ENCODE results near the gene BEND6. TPM values are rescaled to one million over a fixed set of nuclear protein-coding genes. Genes with fewer than 3 reads are reported as not detected.

BEND6 gene
- total RNA-seq, 1 donor from 2014 or later: 0.90 TPM

DNA sequence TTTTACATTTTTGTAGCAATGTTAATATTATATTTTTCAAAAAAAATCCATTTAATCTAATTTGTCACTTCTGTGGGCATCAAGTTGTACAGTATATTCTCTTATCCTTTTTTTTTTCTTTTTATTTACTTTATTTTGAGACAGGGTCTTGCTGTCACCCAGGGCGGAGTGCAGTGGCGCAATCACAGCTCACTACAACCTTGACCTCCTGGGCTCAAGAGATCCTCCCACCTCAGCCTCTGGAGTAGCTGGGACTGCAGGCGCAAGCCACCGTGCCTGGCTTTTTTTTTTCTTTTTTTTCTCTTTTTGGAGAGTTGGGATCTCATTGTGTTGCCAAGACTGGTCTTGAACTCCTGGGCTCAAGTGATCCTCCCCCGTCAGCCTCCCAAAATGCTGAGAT, 14.4 kb upstream of the BEND6 start:
- DNase-seq (ENCODE audit: low spot score): no peak

DNA sequence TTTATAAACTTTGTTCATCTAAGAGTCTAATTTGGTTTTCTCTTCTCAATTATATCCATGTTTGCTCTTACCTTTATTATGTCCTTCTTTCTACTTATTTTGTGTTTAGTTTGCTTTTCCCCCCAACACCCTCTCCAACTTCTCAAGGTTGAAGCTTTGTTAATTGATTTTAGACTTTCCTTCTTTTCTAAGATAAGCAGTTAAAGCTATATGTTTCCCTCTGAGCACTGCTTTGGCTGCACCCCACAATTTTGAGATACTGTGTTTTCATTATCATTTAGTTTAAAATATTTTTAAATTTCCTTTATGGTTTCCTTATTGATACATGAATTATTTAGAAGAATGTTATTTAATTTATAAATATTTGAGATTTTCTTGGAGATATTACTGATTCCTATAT, 13.9 kb upstream of the BEND6 start:
- DNase-seq (ENCODE audit: low spot score): no peak

DNA sequence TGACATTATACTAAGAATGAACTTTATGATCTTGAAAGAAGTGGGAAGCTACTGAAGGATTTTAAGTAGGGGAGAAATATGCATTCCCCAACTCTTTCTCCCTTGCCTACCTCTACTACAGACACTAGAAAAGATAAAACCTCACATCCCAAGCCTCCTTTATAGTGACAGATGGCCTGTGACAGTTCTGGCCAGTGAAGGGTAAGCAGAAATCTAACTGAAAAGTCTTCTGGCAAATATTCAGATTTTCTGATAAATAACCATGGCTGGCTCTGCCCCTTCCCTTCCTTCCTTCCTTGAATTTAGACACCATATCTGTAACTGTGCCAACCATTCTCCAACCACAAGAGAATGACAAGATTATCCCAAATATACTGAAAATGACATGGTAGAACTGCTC, 10.2 kb upstream of the BEND6 start:
- no peak for DNase-seq (ENCODE audit: low spot score)

DNA sequence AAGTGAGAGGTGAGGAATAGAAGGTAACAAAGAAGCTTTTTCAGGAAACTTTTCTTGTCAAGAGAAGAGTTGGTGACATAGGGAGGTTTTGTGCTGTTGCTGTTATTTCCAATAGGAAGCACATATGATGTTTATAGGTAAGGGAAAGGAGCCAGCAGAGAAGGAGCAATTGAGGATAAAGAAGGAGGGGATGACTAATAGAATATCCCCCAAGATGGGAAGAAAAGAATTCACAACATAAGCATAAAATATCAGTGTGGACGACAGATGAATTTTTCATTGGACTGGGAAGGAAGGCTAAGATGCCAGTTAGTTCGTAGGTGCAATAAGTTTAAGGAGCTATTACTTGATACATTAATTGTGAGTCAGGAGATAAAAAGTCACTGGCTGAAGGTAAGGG, 8.5 kb upstream of the BEND6 start:
- DNase-seq (ENCODE audit: low spot score): no peak

DNA sequence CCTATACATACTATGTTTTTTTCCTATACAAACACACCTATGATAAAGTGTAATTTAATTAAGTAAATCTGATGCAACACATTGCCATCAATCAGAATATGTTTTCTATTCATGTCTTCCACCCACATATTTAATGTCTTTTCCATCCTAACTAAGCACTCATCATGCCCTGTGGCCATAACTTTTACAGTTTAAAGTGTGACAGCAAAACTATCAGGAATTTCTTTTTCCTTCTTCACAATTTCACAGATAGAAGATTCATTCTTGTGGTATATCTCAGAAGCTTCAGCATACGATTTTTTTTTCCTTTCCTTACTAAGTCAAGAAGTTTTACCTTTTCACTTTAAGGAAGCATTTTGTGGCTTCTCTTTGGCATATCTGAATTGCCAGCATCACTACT, 7.0 kb upstream of the BEND6 start:
- DNase-seq (ENCODE audit: low spot score): no peak

DNA sequence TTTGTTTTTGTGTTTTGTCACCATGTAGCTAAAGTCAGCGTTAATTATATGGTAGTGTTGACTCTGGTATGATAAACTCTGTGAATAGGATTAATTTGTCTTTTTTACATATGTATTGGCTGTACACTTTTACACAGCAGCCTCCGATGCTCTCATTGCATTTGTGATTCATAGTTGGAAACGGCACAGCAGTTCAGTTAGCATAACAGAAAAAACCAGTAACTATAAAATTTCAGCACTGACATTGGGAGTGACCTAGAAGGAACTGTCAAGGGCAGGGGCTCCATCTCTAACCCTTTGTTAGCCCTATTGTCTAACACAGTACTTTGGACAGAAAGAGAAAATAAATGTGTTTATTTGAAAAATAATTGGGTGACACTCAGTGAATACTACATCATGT, 5.6 kb upstream of the BEND6 start:
- no peak for DNase-seq (ENCODE audit: low spot score)

DNA sequence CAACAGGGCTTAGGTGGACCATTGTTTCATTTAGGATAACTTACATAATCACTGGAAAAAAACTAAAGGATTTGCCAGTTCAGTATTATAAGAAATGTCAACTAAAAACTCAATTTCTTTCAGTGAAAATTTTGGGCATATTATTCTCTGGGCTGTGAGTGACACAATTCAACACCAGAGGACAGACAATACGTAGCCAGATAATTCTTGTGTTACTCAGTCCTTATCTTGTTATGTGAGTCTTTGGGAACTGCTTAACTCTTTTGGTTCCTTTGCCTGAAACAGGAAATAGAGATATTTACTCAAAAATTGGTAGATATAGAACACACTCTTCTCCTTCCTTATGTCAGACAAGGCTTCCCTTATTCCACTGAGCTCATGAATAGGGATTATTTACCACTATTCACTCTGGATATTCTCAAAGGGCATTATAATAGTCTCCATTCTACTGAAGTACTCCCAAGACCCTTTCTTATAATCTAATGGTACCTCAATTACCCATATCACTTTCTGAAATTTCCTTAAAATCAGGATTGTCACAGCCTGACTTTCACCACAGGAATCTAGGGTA, 4.9 kb upstream of the BEND6 start:
- DNase-seq (ENCODE audit: low spot score): no peak

DNA sequence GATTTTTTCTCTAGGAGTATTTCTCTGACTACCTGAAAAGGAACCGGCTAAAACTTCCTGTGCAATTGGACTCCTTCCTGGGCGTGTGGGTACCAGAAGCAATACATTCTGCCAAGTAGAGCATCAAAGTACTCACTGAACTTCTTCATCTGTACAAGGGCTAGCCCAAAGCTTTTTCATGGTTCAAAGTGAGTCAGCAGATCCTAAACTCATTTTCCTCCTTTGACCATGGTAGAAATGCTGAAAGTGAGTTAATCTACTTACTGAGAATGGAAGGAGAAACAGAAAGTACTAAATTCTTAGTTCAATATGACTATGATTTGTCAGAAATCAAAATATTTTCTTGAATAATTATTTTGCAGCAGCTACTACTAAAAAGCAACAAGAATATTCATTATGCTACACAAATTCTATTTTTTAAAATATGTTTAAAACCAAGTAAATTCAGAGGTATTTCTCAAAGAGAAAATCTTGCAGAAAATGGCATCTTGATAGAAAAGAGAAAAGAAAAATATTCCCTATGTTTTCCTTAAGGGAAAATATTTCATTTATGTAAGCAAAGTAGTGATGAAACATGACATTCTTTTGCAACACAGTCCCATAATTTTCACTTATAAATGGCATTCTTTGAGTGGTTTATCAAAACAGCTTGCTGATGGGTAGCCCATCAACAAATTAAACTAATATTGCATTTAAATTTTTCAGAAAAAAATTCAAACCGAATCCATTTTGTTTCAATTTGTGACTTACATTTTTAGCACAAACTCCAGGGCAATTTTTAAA, 3.7 kb upstream of the BEND6 start:
- DNase-seq (ENCODE audit: low spot score): no peak

DNA sequence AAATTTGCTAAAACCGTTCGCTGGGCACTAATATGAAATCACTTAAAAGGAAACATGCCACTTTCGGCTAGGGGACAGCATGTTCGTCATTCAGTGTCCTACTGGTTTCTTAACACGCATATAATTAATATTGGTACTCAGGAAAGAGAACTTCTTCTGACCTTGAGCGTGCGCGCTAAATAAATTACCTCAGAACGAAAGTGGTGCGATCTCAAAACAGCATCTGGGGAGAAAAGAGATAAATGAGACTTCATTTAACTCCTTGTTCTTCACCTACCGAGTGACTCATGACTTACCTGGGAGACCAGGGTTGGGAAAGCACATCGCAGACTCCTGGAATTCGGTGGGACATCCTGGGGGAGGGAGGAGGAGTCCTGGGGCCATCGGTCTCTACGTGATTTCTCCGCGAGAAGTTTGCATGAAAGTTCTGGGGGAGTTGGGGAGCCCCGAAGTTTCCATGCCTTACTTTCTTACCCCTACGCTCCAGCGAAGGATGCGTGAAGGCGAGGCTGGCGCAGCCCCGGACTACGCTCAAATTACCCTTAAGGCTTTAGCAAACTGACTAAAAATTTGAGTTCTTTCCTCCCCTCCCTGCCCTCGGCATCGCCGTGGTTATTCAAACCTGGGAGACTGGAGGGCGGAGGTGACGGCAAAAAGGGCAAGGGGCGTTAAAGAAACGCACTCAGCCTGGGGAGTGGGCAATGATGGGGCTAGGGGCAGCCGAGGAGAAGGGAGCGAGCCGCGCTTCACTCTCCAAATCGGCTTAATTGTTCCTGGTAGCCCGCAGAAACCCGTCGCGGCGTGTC, 1.1 kb upstream of the BEND6 start:
- DNase-seq (ENCODE audit: low spot score): no peak

DNA sequence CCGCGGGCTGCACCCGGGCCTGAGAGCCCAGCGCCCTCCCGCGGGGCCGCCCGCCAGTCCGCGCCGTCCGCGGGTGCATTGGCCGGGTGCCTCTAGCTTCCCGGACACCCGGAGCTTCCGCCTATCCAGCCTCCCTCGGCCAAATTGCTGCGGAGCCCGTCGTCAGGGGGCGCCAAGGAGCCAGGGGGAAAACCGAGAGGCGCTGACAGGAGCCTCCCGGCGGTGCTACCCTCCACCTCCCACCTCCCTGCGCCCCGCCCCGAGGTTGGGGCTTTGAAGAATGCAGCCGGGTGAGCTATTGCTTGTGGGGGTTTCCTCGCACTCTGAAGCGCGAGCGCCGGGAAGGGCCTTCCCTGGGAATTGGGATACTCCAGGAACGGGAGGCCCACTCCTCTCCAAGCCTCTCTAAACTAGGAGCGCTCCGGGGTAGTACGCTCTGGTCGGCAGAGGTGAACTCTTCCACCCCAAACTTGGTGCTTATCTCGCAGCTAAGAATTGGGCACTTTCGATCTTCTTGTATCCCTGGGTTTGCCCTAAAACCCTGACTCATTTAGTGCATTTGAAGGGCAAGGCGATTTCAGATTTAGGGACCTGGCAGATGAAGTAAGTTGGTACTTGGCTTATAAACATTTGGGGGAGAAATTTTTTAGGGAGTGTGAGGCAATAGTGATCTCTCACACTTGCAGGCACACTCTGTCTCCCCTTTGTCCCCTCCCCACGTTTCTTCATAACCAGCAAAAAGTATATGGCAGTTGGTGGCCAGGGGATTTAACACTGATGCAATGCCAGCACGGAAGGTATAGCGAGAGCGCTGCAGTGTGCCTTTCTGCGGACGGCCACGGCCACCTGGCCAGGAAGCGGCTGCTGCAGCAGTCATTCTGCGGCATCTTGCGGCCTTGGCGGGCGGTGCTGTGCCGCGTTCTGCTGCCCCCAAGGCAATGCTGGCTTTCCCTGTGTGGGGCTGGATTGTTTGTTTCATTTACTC, 556 bp downstream of the BEND6 start:
- DNase-seq (ENCODE audit: low spot score): peak; percentile 91

DNA sequence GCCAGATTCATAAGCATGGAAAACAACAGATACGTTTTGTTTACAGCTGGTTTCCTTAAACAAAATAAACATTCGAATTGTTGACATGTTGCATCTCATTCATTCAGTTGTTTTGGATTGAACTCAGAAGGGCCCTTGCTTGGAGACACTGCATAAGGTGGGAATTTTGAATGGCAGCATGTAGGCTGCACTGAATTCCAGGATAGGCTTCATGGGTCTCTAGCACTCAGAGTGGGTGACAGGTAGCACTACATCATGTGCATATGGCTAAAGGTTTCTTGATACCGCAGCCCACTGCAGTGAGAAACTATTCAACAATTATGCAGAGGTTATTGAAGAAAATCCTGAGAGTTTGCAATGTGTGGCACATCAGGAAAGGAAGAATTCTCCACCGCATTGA, 1.6 kb downstream of the BEND6 start:
- DNase-seq (ENCODE audit: low spot score): no peak

DNA sequence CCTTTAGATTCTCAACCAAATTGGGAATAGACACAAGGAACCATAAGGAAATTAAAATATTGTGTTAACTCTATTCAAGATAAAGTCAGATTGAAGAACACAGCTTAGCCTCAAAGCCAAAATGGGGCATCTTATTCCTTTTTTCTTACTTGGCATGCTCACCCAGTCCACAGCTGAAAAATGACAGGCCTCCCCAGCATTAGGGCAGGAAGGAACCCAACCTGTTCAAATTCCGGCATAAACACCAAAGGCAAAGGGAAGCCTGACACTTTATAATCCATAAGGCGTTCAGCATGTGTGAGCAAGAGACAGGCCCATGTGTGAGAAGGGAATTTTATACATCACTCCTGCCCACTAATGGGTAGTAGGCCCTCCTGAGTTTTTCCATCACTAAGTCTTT, 2.9 kb downstream of the BEND6 start:
- no peak for DNase-seq (ENCODE audit: low spot score)

DNA sequence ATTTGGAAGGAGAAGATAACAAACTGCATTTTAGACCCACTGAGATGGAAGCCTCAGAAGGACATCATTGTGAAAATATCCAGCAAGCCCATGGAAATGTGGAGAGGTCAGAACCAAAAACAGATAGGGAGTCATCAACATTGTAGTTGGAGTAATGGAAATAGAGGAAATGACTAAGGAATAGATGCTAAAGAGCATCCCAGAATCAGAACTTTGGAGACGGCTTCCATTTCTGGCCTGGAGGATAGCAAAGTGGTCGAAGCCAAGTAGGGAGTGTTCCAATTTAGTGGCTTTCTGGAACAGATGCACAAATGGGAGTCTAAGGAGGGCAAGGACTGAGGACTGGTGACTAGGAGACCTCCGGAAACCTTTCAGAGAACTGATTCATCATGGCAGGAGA, 3.6 kb downstream of the BEND6 start:
- no peak for DNase-seq (ENCODE audit: low spot score)

DNA sequence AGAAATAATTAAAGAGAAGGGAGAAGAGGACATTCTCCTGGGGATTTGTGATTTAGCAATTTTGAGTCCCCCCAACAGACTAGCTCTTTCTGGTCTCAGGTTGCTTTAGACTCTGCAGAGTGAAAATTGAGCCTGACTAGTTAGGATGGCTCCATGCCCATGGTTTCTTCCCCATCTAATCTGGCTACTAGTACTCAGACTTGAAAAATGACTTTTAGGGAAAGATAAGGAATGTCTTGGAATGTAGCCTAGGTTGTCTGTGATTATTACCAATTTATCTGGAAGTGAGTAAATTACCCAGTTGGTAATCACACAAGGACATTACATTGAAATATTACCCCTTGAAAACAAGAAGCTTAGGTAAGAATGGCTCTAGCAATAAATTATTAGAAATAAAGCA, 4.2 kb downstream of the BEND6 start:
- no peak for DNase-seq (ENCODE audit: low spot score)

DNA sequence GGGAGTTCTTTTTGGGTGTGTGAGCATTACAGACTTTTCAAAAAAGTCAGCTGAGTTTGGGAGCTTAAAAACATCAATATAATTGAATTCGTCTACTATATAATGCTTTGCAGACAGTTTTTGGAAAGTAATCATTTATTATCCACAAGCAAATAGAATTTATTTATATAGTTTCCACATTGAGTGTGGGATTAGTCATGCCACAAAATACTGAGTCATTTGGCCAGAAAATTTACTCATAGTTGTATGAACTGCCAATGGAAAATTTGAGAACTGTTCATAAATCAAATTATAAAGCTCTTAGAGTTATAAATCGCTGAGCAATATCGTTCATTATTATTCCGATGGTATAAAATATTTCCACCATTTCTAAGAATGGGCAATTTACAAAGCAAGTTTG, 5.0 kb downstream of the BEND6 start:
- no peak for DNase-seq (ENCODE audit: low spot score)

DNA sequence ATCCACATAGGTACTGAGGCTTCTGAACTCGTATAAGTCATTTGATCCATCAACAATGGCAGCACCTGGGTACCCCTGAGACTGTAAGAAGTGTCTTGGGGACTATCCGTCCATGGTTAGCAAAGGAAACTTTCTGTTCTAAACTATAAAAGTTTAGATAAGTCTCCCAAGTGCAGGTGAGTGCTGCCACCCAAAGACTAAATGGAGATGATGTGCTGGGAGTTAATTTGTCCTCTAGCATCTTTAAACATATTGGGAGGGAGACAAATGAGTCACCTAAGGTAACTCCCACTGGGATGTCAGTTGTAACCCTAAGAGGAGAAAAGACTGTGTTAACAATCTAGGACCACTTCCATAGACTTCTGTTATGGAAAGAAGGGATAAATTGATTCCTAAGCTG, 6.2 kb downstream of the BEND6 start:
- DNase-seq (ENCODE audit: low spot score): no peak

DNA sequence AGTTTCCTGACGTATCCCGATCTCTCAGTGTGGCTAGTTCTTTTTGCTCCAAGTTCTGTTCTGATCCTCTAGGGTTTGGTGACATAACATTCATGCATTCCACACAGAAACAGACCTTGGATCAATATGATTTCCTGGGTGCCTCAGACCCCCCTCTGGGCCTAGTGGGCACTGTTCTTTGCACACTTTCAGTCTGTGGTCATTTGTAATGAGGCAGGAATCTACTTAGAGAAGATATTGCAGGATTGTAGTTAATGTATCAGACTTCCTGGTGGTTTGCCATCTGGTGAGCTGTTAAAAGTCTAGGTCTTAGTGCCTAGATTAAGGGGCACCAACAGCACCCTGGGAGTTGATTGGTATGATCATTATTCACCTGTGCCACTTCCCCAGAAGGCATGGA, 7.5 kb downstream of the BEND6 start:
- no peak for DNase-seq (ENCODE audit: low spot score)

DNA sequence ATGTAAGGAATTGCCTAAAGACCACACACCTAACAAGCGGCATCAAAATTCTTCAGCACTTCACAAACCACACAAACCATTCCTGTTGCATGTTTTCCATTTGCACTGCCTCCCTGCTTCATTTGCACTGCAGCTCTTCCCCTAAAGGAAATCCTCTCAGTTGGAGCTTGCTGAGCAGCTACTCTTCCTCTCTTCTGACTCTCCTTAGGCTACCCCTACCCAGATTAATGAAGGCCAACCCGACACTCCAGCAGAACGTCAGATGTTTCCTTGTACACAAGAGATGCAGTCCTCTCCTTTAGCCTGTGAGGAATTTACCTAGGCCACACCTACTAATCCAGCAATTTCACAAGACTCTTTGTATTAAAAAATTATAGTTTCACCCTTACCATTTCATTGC, 8.1 kb downstream of the BEND6 start:
- no peak for DNase-seq (ENCODE audit: low spot score)

DNA sequence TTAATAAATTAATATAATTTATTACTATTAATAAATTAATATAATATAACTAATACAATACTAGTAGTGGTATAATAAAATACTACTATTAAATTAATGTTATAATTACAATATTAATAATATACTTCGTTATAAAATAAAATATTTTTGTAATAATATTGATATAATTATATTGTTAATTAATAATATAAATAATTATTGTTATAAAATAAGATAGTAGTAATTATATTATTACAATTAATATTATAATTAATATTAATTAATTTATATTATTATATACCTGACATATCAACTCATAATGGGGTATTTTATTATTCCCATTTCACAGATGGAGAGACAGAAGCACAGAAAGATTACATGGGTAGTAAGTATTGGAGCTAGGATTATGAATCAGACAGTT, 8.9 kb downstream of the BEND6 start:
- no peak for DNase-seq (ENCODE audit: low spot score)

DNA sequence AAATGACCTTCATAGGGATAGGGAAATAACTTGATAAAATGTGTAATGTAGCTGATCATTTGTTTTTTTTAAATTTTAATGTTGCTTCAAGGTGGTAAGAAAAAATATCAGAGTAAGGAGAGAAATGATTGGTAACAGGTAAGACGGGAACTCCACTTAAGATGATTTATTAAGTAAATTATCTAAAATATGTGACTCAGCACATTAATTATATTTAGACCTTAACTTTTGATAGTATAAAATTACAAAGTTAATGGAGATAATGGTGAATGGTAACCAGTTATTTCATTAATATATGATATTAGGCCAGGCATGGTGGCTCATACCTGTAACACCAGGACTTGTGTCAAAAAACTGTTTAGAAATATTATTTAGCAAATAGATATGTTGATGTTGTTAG, 10.2 kb downstream of the BEND6 start:
- no peak for DNase-seq (ENCODE audit: low spot score)

DNA sequence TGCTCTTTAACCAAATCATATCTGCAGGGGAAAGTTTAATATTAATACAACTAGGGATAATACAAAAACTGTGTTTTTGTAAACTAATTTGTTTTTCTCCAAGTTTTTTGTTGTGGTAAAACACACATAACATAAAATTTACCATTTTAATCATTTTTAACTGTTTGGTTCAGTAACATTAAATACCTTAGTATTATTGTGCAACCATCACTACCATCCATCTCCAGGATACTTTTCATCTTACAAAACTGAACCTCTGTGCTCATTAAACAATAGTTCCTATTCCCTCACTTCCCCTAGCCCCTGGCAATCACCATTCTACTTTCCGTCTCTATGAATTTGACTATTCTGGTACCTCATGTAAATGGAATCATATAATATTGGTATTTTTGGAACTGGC, 15.9 kb downstream of the BEND6 start:
- no peak for DNase-seq (ENCODE audit: low spot score)

All from mesenteric fat pad (tissue), 1 donor.